Keratinocyte (primary cell): ENCODE results near the gene NECTIN2. TPM values are rescaled to one million over a fixed set of nuclear protein-coding genes. Genes with fewer than 3 reads are reported as not detected.
"Not testable (repeated sequence)": the region's sequence is repeated elsewhere in the genome, so short reads cannot be mapped to it uniquely, and the experiment has no call there.

Experiments used
- DNase-seq: peaks from one replicate; pipeline ENCODE4 v3.0.0-alpha.2; 2011; ENCODE audit warnings: low read depth, missing footprints, low spot score
- FAIRE-seq: peaks from 2 replicates; lab custom pipeline; 2011; peaks lifted over from hg19 to GRCh38; lab: Jason Lieb, UNC
- H2AFZ ChIP-seq: 2 replicates; pipeline ENCODE4 v1.6.0; 2012; ENCODE audit warnings: low read length, control low read depth, inconsistent platforms; ENCODE audit not compliant: control insufficient read depth
- H3K27ac ChIP-seq: 2 replicates; pipeline ENCODE4 v1.5.1; 2011; ENCODE audit warnings: low read length; ENCODE audit not compliant: control insufficient read depth, insufficient read depth
- H3K27me3 ChIP-seq: 3 replicates; pipeline ENCODE4 v1.6.0; 2011; ENCODE audit warnings: low read length; ENCODE audit not compliant: control insufficient read depth, insufficient read depth; ENCODE audit errors: extremely low read depth
- H3K36me3 ChIP-seq, 2 experiments: 2 replicates in 1 of 2; 3 replicates in 1 of 2; pipeline ENCODE4 v1.5.1; 2011; ENCODE audit warnings: low read length in 2 of 2, mild to moderate bottlenecking in 1 of 2; ENCODE audit not compliant: control insufficient read depth in 2 of 2, insufficient read depth in 2 of 2; ENCODE audit errors: extremely low read depth in 1 of 2
- H3K4me1 ChIP-seq: 3 replicates; pipeline ENCODE4 v1.5.1; 2011; ENCODE audit warnings: low read length; ENCODE audit not compliant: control insufficient read depth, insufficient read depth; ENCODE audit errors: extremely low read depth
- H3K4me2 ChIP-seq: 3 replicates; pipeline ENCODE4 v1.6.0; 2011; ENCODE audit warnings: low read depth, low read length; ENCODE audit not compliant: control insufficient read depth, insufficient read depth; ENCODE audit errors: extremely low read depth
- H3K4me3 ChIP-seq, 3 experiments: fragments of 200-600 bp in 1 of 3; sonication (generic) in 1 of 3; 2 replicates in 2 of 3; 3 replicates in 1 of 3; pipeline ENCODE4 v1.5.1; 2011 to 2016; ENCODE audit warnings: low read length in 3 of 3, mild to moderate bottlenecking in 3 of 3, control low read depth in 2 of 3, inconsistent platforms in 1 of 3, low read depth in 1 of 3, mixed read lengths in 1 of 3, mixed run types in 1 of 3, moderate library complexity in 1 of 3; ENCODE audit not compliant: control insufficient read depth in 2 of 3, insufficient read depth in 2 of 3; ENCODE audit errors: extremely low read depth in 1 of 3
- H3K79me2 ChIP-seq: 2 replicates; pipeline ENCODE4 v1.6.0; 2012; ENCODE audit warnings: low read length; ENCODE audit not compliant: control insufficient read depth, insufficient read depth
- H3K9ac ChIP-seq: 3 replicates; pipeline ENCODE4 v1.6.0; 2011; ENCODE audit warnings: low read length; ENCODE audit not compliant: control insufficient read depth, insufficient read depth; ENCODE audit errors: extremely low read depth
- H3K9me1 ChIP-seq: 3 replicates; pipeline ENCODE4 v1.6.0; 2011; ENCODE audit warnings: low read length; ENCODE audit not compliant: control insufficient read depth, insufficient read depth; ENCODE audit errors: extremely low read depth
- H3K9me3 ChIP-seq: 2 replicates; pipeline ENCODE4 v1.5.1; 2012; ENCODE audit warnings: low read depth, low read length; ENCODE audit not compliant: control insufficient read depth
- H4K20me1 ChIP-seq: 3 replicates; pipeline ENCODE4 v1.6.0; 2011; ENCODE audit warnings: low read length; ENCODE audit not compliant: control insufficient read depth, insufficient read depth; ENCODE audit errors: extremely low read depth
- CTCF ChIP-seq, 3 experiments: IDR thresholded peaks in 1 of 3; conservative IDR thresholded peaks in 1 of 3; optimal IDR thresholded peaks in 1 of 3; 2 replicates in 2 of 3; 3 replicates in 1 of 3; pipeline versions ENCODE3 to v1.5.1; 2011; ENCODE audit warnings: low read length in 3 of 3, mild to moderate bottlenecking in 3 of 3, moderate library complexity in 2 of 3, control low read depth in 1 of 3, inconsistent platforms in 1 of 3; ENCODE audit not compliant: insufficient read depth in 2 of 3; ENCODE audit errors: extremely low read depth in 1 of 3
- EZH2 ChIP-seq: IDR thresholded peaks from one replicate; pipeline ENCODE4 v1.6.1; 2012; ENCODE audit warnings: inconsistent platforms, mild to moderate bottlenecking, low read length, moderate library complexity
- dilution Hi-C: fragments of 300-500 bp; cut with MboI; formaldehyde crosslinking; loops from one replicate; pipeline ENCODE4 v1.7.0; 2020; ENCODE audit warnings: low sequenced_read_pairs; ENCODE audit not compliant: extremely low pct_ligation_motif_present
- polyA plus RNA-seq, 5 experiments: library from polyadenylated mRNA; depleted of rRNA in 3 of 5; stranded (reverse) in 3 of 5; stranded (forward) in 1 of 5; unstranded in 1 of 5; fragments of >200 nt; gene quantifications; 1 replicate in 1 of 5; 2 replicates in 3 of 5; 3 replicates in 1 of 5; pipeline versions ENCODE4 v1.2.1 to v1.2.3, GENCODE V29; 2011 to 2012; ENCODE audit warnings: missing spikeins in 2 of 5, low read depth in 1 of 5, low replicate concordance in 1 of 5

Gene NECTIN2
- polyA plus RNA-seq, 1 donor (not counting 4 experiments of a cell fraction or from before 2014, with no cell fraction given): 26.8 TPM

GRCh38 chr19:44925114-44925891 is 79.2 kb downstream of the NECTIN2 start:
- DNase-seq: no peak
- Histone ChIP-seq H3K4me1 (peaks cover 4% of the 10 kb centered on the region), H3K36me3 (no peaks in the 10 kb centered on the region), H3K27me3 (peaks cover 4% of the 10 kb centered on the region), H2AFZ (no peak overlapping the region), H3K4me3 (no peak overlapping the region), H4K20me1 (no peaks in the 10 kb centered on the region), H3K27ac (no peak overlapping the region), H3K4me2 (no peak overlapping the region), H3K9me1 (no peaks in the 10 kb centered on the region), H3K9ac (no peak overlapping the region), H3K79me2 (no peaks in the 10 kb centered on the region), H3K9me3 (no peaks in the 10 kb centered on the region)
- dilution Hi-C loops: no loop called here
- FAIRE-seq: no peak
- TF ChIP-seq EZH2 (no peak), CTCF (optimal IDR thresholded peaks at IDR 0.05 in 1 of 3, IDR thresholded peaks at IDR 0.05 in 1 of 3, conservative IDR thresholded peaks at IDR 0.05 in 1 of 3; ENCODE audit: extremely low read depth in 1 of 3, insufficient read depth in 2 of 3, low read length in 3 of 3) (no peak)

GRCh38 chr19:44926245-44927077 is 80.4 kb downstream of the NECTIN2 start:
- H2AFZ ChIP-seq: peak overlapping the region; percentile 22
- H3K36me3 ChIP-seq, dilution Hi-C loops, H3K9ac ChIP-seq, H3K4me1 ChIP-seq, H3K79me2 ChIP-seq, H3K9me3 ChIP-seq, H4K20me1 ChIP-seq, DNase-seq, H3K9me1 ChIP-seq, H3K27me3 ChIP-seq, H3K27ac ChIP-seq: not testable (repeated sequence)
- H3K4me3 ChIP-seq: peak overlapping the region in 2 of 3 experiments; percentile 10 to 11
- FAIRE-seq: peak; percentile 58
- peak overlapping the region; percentile 62 for H3K4me2 ChIP-seq
